ENCODE data around the gene KCNQ1.

KCNQ1 gene

GRCh38 chr11:2529173-2529572 is 84.4 kb downstream of the KCNQ1 start:
- TF ChIP-seq CTCF (IDR thresholded peaks at IDR 0.05; ENCODE audit: poor library complexity, severe bottlenecking), result no peak
- no peak for ATAC-seq (ENCODE audit: low read depth)

GRCh38 chr11:2529636-2530035 is 84.8 kb downstream of the KCNQ1 start:
- TF ChIP-seq CTCF (IDR thresholded peaks at IDR 0.05; ENCODE audit: poor library complexity, severe bottlenecking), result no peak
- H3K4me1 ChIP-seq (ENCODE audit: insufficient read depth, poor library complexity, severe bottlenecking), result peaks cover 16% of the 10 kb centered on the region
- H3K36me3 ChIP-seq (ENCODE audit: low read depth), result no peaks in the 10 kb centered on the region
- H3K27ac ChIP-seq (ENCODE audit: poor library complexity, severe bottlenecking), result no peak overlapping the region
- no peak overlapping the region for H3K4me3 ChIP-seq (ENCODE audit: severe bottlenecking)
- no peaks in the 10 kb centered on the region for H3K27me3 ChIP-seq (ENCODE audit: insufficient read depth, poor library complexity, severe bottlenecking)
- no peaks in the 10 kb centered on the region for H3K9me3 ChIP-seq (ENCODE audit: severe bottlenecking)
- DNase-seq (ENCODE audit: low spot score) (no peak), ATAC-seq (ENCODE audit: low read depth) (no peak)

More at GRCh38 chr11:2529173-2529572, 84.4 kb downstream of the KCNQ1 start:
- Histone ChIP-seq H3K27me3 (ENCODE audit: insufficient read depth, poor library complexity, severe bottlenecking) (no peaks in the 10 kb centered on the region), H3K4me3 (ENCODE audit: severe bottlenecking) (no peak overlapping the region), H3K9me3 (ENCODE audit: severe bottlenecking) (no peaks in the 10 kb centered on the region), H3K36me3 (ENCODE audit: low read depth) (no peaks in the 10 kb centered on the region), H3K27ac (ENCODE audit: poor library complexity, severe bottlenecking) (no peak overlapping the region), H3K4me1 (ENCODE audit: insufficient read depth, poor library complexity, severe bottlenecking) (peaks cover 11% of the 10 kb centered on the region)
- no peak for DNase-seq (ENCODE audit: low spot score)

GRCh38 chr11:2530131-2530854 is 85.5 kb downstream of the KCNQ1 start:
- no peaks in the 10 kb centered on the region for H3K27me3 ChIP-seq (ENCODE audit: insufficient read depth, poor library complexity, severe bottlenecking)
- DNase-seq (ENCODE audit: low spot score) (peak; percentile 45), ATAC-seq (ENCODE audit: low read depth) (no peak)
- H3K4me1 ChIP-seq (ENCODE audit: insufficient read depth, poor library complexity, severe bottlenecking), result peaks cover 17% of the 10 kb centered on the region
- no peaks in the 10 kb centered on the region for H3K9me3 ChIP-seq (ENCODE audit: severe bottlenecking)
- no peak for TF ChIP-seq CTCF (IDR thresholded peaks at IDR 0.05; ENCODE audit: poor library complexity, severe bottlenecking)
- no peaks in the 10 kb centered on the region for H3K36me3 ChIP-seq (ENCODE audit: low read depth)
- no peak overlapping the region for H3K4me3 ChIP-seq (ENCODE audit: severe bottlenecking)
- H3K27ac ChIP-seq (ENCODE audit: poor library complexity, severe bottlenecking), result no peak overlapping the region

- no peak overlapping the region for H3K4me3 ChIP-seq (ENCODE audit: severe bottlenecking)
- DNase-seq (ENCODE audit: low spot score) (peak; percentile 37), ATAC-seq (ENCODE audit: low read depth) (no peak)
- H3K9me3 ChIP-seq (ENCODE audit: severe bottlenecking), result no peaks in the 10 kb centered on the region
- H3K27me3 ChIP-seq (ENCODE audit: insufficient read depth, poor library complexity, severe bottlenecking), result no peaks in the 10 kb centered on the region
- H3K27ac ChIP-seq (ENCODE audit: poor library complexity, severe bottlenecking), result no peak overlapping the region
- TF ChIP-seq CTCF (IDR thresholded peaks at IDR 0.05; ENCODE audit: poor library complexity, severe bottlenecking), result no peak
- H3K36me3 ChIP-seq (ENCODE audit: low read depth), result no peaks in the 10 kb centered on the region
- peaks cover 17% of the 10 kb centered on the region for H3K4me1 ChIP-seq (ENCODE audit: insufficient read depth, poor library complexity, severe bottlenecking)
Observed at GRCh38 chr11:2530855-2531200, 86.0 kb downstream of the KCNQ1 start.

GRCh38 chr11:2531277-2531986 is 86.6 kb downstream of the KCNQ1 start:
- Histone ChIP-seq H3K9me3 (ENCODE audit: severe bottlenecking) (no peaks in the 10 kb centered on the region), H3K4me1 (ENCODE audit: insufficient read depth, poor library complexity, severe bottlenecking) (peaks cover 17% of the 10 kb centered on the region), H3K36me3 (ENCODE audit: low read depth) (no peaks in the 10 kb centered on the region), H3K4me3 (ENCODE audit: severe bottlenecking) (no peak overlapping the region), H3K27ac (ENCODE audit: poor library complexity, severe bottlenecking) (no peak overlapping the region), H3K27me3 (ENCODE audit: insufficient read depth, poor library complexity, severe bottlenecking) (no peaks in the 10 kb centered on the region)
- peak; percentile 39 for DNase-seq (ENCODE audit: low spot score)
- ATAC-seq (ENCODE audit: low read depth), result peak; percentile 35
- TF ChIP-seq CTCF (IDR thresholded peaks at IDR 0.05; ENCODE audit: poor library complexity, severe bottlenecking), result peak; percentile 79
